Measurements from ENCODE around the gene OXTR. TPM values are rescaled to one million over a fixed set of nuclear protein-coding genes. Genes with fewer than 3 reads are reported as not detected.
A peak's percentile ranks its signal among the peaks of the same experiment; 100 is the strongest.

OXTR gene
- total RNA-seq (1 to 10 TPM; 1.8 to 4.2 TPM), polyA plus RNA-seq (ENCODE audit: insufficient read depth, low read depth, low replicate concordance) (0.58 TPM)
- long read RNA-seq, donor 1, full-length matches to known transcripts, result 3 of 3 reads
- long read RNA-seq, donor 1, partial matches to known transcripts, result 0 of 3 reads
- long read RNA-seq, donor 1, other reads (novel, unspliced or antisense), result 0 of 3 reads
- long read RNA-seq, donor 2, full-length matches to known transcripts, result 4 of 4 reads
- long read RNA-seq, donor 2, partial matches to known transcripts, result 0 of 4 reads
- long read RNA-seq, donor 2, other reads (novel, unspliced or antisense), result 0 of 4 reads

- Histone ChIP-seq H3K27ac (no peak within 1 kb of the TSS), H3K27me3 (no peaks in the 10 kb centered on the region), H3K4me3 (peak within 1 kb of the TSS; percentile 8 to 53), H3K9me3 (no peaks in the 10 kb centered on the region), H3K36me3 (ENCODE audit: low read depth, missing control alignments) (no peaks in the 10 kb centered on the region), H3K4me1 (peaks cover 13% of the 10 kb centered on the region)
- TF ChIP-seq POLR2A (IDR thresholded peaks at IDR 0.05) (no peak), CTCF (IDR thresholded peaks at IDR 0.05) (peak; percentile 91 to 99 (median 91))
- intact Hi-C loops (cut with DNase I; ENCODE audit: low total_unique reads), result no loop called here
- DNase-seq, result peak; percentile 74
- WGBS, 2 donors, result 3 to 18% methylated on average over 11 to 53 of the region's 53 CpGs
These were observed at the start of gene OXTR for GRCh38 chr3:8769088-8769822. TSS of gene OXTR (minus strand) at chr3:8769613. CDS start at chr3:8768187, 1,426 bp downstream.

- WGBS, 2 donors, result 84 to 96% methylated on average over 2 of the region's 2 CpGs
- intact Hi-C loops (cut with DNase I; ENCODE audit: low total_unique reads), result no loop called here
- Histone ChIP-seq H3K4me3 (no peak overlapping the region), H3K36me3 (ENCODE audit: low read depth, missing control alignments) (no peaks in the 10 kb centered on the region), H3K4me1 (no peaks in the 10 kb centered on the region), H3K27me3 (no peaks in the 10 kb centered on the region), H3K9me3 (no peaks in the 10 kb centered on the region), H3K27ac (no peak overlapping the region)
- DNase-seq, result no peak
- no peak for TF ChIP-seq CTCF (IDR thresholded peaks at IDR 0.05)
- no peak for TF ChIP-seq POLR2A (IDR thresholded peaks at IDR 0.05)
These were observed 48.1 kb upstream of the OXTR start for GRCh38 chr3:8817486-8817885.

GRCh38 chr3:8816106-8816505 is 46.7 kb upstream of the OXTR start:
- 94 to 96% methylated on average over 6 of the region's 6 CpGs for WGBS, 2 donors
- DNase-seq, result no peak
- no peaks in the 10 kb centered on the region for H3K36me3 ChIP-seq (ENCODE audit: low read depth, missing control alignments)
- no peaks in the 10 kb centered on the region for H3K4me1 ChIP-seq
- no peak overlapping the region for H3K4me3 ChIP-seq
- no peaks in the 10 kb centered on the region for H3K27me3 ChIP-seq
- intact Hi-C loops (cut with DNase I; ENCODE audit: low total_unique reads), result no loop called here
- no peak overlapping the region for H3K27ac ChIP-seq
- no peak for TF ChIP-seq CTCF (IDR thresholded peaks at IDR 0.05)
- TF ChIP-seq POLR2A (IDR thresholded peaks at IDR 0.05), result no peak
- H3K9me3 ChIP-seq, result no peaks in the 10 kb centered on the region

- Histone ChIP-seq H3K4me3 (no peak overlapping the region), H3K4me1 (no peaks in the 10 kb centered on the region), H3K9me3 (no peaks in the 10 kb centered on the region), H3K36me3 (ENCODE audit: low read depth, missing control alignments) (no peaks in the 10 kb centered on the region), H3K27ac (no peak overlapping the region), H3K27me3 (no peaks in the 10 kb centered on the region)
- intact Hi-C loops (cut with DNase I; ENCODE audit: low total_unique reads), result no loop called here
- WGBS, 2 donors, result 100% methylated on average over 1 of the region's 1 CpG
- DNase-seq, result no peak
- TF ChIP-seq POLR2A (IDR thresholded peaks at IDR 0.05), result no peak
- TF ChIP-seq CTCF (IDR thresholded peaks at IDR 0.05), result no peak
These were observed 44.0 kb upstream of the OXTR start for GRCh38 chr3:8813411-8813810.

Data from testis (tissue), 5 donors.